ENCODE results near the gene CD79A. TPM values are rescaled to one million over a fixed set of nuclear protein-coding genes. Genes with fewer than 3 reads are reported as not detected.

The CD79A gene
- total and polyA plus RNA-seq, 2 donors: 31.4 to 74.4 TPM

GRCh38 chr19:41929536-41930071, 52.5 kb downstream of the CD79A start:
- Histone ChIP-seq H3K9me3 (ENCODE audit: control insufficient read depth in 2 of 2, insufficient read depth in 1 of 2, low read length in 1 of 2) (peaks cover 1 to 3% of the 10 kb centered on the region in 2 donors), H3K4me1 (ENCODE audit: control insufficient read depth in 2 of 2, insufficient read depth in 2 of 2, low read length in 2 of 2) (peaks cover 14 to 42% of the 10 kb centered on the region in 2 donors), H3K27ac (ENCODE audit: low read depth in 1 of 2, low read length in 1 of 2) (no peak overlapping the region), H3K36me3 (ENCODE audit: control insufficient read depth in 2 of 2, insufficient read depth in 2 of 2, low read length in 1 of 2) (no peaks in the 10 kb centered on the region), H3K27me3 (ENCODE audit: control insufficient read depth in 2 of 2, insufficient read depth in 1 of 2, low read length in 1 of 2) (peaks cover 43 to 96% of the 10 kb centered on the region in 2 donors), H3K4me3 (ENCODE audit: low read length in 2 of 2) (no peak overlapping the region)
- WGBS: 40% methylated on average over 14 of the region's 14 CpGs
- no peak for DNase-seq (ENCODE audit: low read depth in 6 of 9, low spot score in 9 of 9)

GRCh38 chr19:41930322-41930722, 53.2 kb downstream of the CD79A start:
- Histone ChIP-seq H3K27me3 (ENCODE audit: control insufficient read depth in 2 of 2, insufficient read depth in 1 of 2, low read length in 1 of 2) (peaks cover 42 to 96% of the 10 kb centered on the region in 2 donors), H3K27ac (ENCODE audit: low read depth in 1 of 2, low read length in 1 of 2) (no peak overlapping the region), H3K9me3 (ENCODE audit: control insufficient read depth in 2 of 2, insufficient read depth in 1 of 2, low read length in 1 of 2) (peaks cover 0 to 1% of the 10 kb centered on the region in 2 donors), H3K4me3 (ENCODE audit: low read length in 2 of 2) (no peak overlapping the region), H3K4me1 (ENCODE audit: control insufficient read depth in 2 of 2, insufficient read depth in 2 of 2, low read length in 2 of 2) (peaks cover 14 to 45% of the 10 kb centered on the region in 2 donors), H3K36me3 (ENCODE audit: control insufficient read depth in 2 of 2, insufficient read depth in 2 of 2, low read length in 1 of 2) (no peaks in the 10 kb centered on the region)
- 20% methylated on average over 7 of the region's 7 CpGs for WGBS
- peak in 1 of 9 donors; percentile 57 for DNase-seq (ENCODE audit: low read depth in 6 of 9, low spot score in 9 of 9)

Other genes starting within 250 kb of the CD79A start
- 0.19 TPM for gene CEACAM7, start 189.0 kb upstream of the CD79A start, total RNA-seq
- gene CEACAM7, start 189.0 kb upstream of the CD79A start, polyA plus RNA-seq: 1.8 TPM
- gene CEACAM5, start 168.7 kb upstream of the CD79A start, total RNA-seq: 0.09 TPM
- 1.9 TPM for gene CEACAM5, start 168.7 kb upstream of the CD79A start, polyA plus RNA-seq
- 1.4 TPM for gene CEACAM6, start 121.7 kb upstream of the CD79A start, total RNA-seq
- gene CEACAM6, start 121.7 kb upstream of the CD79A start, polyA plus RNA-seq: 6.5 TPM
- gene CEACAM3, start 80.7 kb upstream of the CD79A start, total RNA-seq: 0.99 TPM
- 1.5 TPM for gene CEACAM3, start 80.7 kb upstream of the CD79A start, polyA plus RNA-seq
- gene LYPD4, start 32.6 kb upstream of the CD79A start, total RNA-seq: not detected
- gene LYPD4, start 32.6 kb upstream of the CD79A start, polyA plus RNA-seq: 0.09 TPM
- gene DMRTC2, start 32.2 kb upstream of the CD79A start, total RNA-seq: not detected
- 0.07 TPM for gene DMRTC2, start 32.2 kb upstream of the CD79A start, polyA plus RNA-seq
- gene RPS19, start 17.0 kb upstream of the CD79A start, total RNA-seq: 3,743 TPM
- 3,799 TPM for gene RPS19, start 17.0 kb upstream of the CD79A start, polyA plus RNA-seq
- 94.3 TPM for gene ARHGEF1, start 5.9 kb downstream of the CD79A start, total RNA-seq
- gene ARHGEF1, start 5.9 kb downstream of the CD79A start, polyA plus RNA-seq: 630 TPM
- 0.09 TPM for gene ERFL, start 51.2 kb downstream of the CD79A start, total RNA-seq
- gene ERFL, start 51.2 kb downstream of the CD79A start, polyA plus RNA-seq: 3.5 TPM
- 116 TPM for gene RABAC1, start 82.0 kb downstream of the CD79A start, total RNA-seq
- gene RABAC1, start 82.0 kb downstream of the CD79A start, polyA plus RNA-seq: 111 TPM
- gene ATP1A3, start 117.0 kb downstream of the CD79A start, total RNA-seq: 1.2 TPM
- gene ATP1A3, start 117.0 kb downstream of the CD79A start, polyA plus RNA-seq: 2.6 TPM
- 0.33 TPM for gene GRIK5, start 192.9 kb downstream of the CD79A start, total RNA-seq
- 1.7 TPM for gene GRIK5, start 192.9 kb downstream of the CD79A start, polyA plus RNA-seq
- 6.0 TPM for gene ZNF574, start 198.9 kb downstream of the CD79A start, total RNA-seq
- 5.7 TPM for gene ZNF574, start 198.9 kb downstream of the CD79A start, polyA plus RNA-seq